ENCODE data around the gene BABAM2. TPM values are rescaled to one million over a fixed set of nuclear protein-coding genes. Genes with fewer than 3 reads are reported as not detected.

BABAM2 gene
- total RNA-seq, 1 experiment from 2014 or later = 43.5 TPM

DNA sequence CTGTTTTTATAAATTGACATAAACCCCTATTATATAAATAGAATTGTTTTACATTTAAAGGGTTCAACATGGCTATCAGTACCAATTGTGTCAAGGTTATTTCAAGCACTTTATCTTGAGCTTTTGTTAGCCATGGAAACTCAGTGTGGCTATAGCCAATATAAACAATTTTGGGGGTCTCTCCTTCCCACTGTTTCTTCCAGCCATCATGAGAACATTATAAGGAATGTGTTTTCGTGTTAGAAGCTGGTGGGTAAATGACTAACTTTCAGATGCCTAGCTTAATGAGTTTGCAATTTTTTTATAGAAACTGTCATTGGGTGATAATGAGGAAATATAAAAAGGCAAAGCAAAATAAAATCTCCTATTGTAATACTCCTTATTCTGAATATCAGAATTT is 348.7 kb downstream of the BABAM2 start:
- no peaks in the 10 kb centered on the region for H3K9me3 Mint-ChIP-seq (ENCODE audit: low read depth, unreplicated experiment)
- TF ChIP-seq CTCF (IDR thresholded peaks at IDR 0.05; ENCODE audit: unreplicated experiment) = no peak
- BruUV-seq (replicated peaks) = no TSS peak
- H3K4me3 Mint-ChIP-seq (ENCODE audit: low read depth, unreplicated experiment) = no peak overlapping the region
- H3K27me3 Mint-ChIP-seq (ENCODE audit: unreplicated experiment) = no peaks in the 10 kb centered on the region
- CTCF ChIA-PET = no interaction called here
- DNase-seq = no peak
- H3K27ac Mint-ChIP-seq (ENCODE audit: unreplicated experiment) = no peak overlapping the region
- intact Hi-C loops (cut with micrococcal nuclease; ENCODE audit: unreplicated experiment) = no loop called here
- peaks cover 7% of the 10 kb centered on the region for H3K36me3 Mint-ChIP-seq (ENCODE audit: insufficient read depth, unreplicated experiment)
- peaks cover 5% of the 10 kb centered on the region for H3K4me1 Mint-ChIP-seq (ENCODE audit: low read depth, unreplicated experiment)

DNA sequence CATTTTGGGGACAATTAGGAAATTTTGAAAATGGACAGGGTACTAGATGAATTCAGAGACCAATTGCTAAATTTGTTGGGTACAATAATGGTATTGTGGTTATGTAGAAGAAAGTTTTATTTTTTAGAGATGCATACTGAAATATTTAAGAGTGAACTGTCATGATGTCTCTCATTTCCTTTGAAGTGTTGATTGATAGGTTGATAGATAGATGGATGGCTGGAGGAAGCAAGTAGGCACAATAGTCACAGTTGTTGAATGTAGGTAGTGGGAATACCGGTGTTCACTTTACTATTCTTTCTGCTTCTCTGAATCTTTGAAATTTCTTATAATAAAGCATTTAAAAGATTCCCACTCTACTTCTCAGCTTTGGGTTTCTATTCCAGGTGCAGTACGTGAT is 350.4 kb downstream of the BABAM2 start:
- peaks cover 7% of the 10 kb centered on the region for H3K36me3 Mint-ChIP-seq (ENCODE audit: insufficient read depth, unreplicated experiment)
- no peaks in the 10 kb centered on the region for H3K9me3 Mint-ChIP-seq (ENCODE audit: low read depth, unreplicated experiment)
- no peak overlapping the region for H3K4me3 Mint-ChIP-seq (ENCODE audit: low read depth, unreplicated experiment)
- intact Hi-C loops (cut with micrococcal nuclease; ENCODE audit: unreplicated experiment) = no loop called here
- no peak for TF ChIP-seq CTCF (IDR thresholded peaks at IDR 0.05; ENCODE audit: unreplicated experiment)
- no TSS peak for BruUV-seq (replicated peaks)
- CTCF ChIA-PET = no interaction called here
- H3K27me3 Mint-ChIP-seq (ENCODE audit: unreplicated experiment) = no peaks in the 10 kb centered on the region
- no peaks in the 10 kb centered on the region for H3K4me1 Mint-ChIP-seq (ENCODE audit: low read depth, unreplicated experiment)
- no peak for DNase-seq
- no peak overlapping the region for H3K27ac Mint-ChIP-seq (ENCODE audit: unreplicated experiment)

DNA sequence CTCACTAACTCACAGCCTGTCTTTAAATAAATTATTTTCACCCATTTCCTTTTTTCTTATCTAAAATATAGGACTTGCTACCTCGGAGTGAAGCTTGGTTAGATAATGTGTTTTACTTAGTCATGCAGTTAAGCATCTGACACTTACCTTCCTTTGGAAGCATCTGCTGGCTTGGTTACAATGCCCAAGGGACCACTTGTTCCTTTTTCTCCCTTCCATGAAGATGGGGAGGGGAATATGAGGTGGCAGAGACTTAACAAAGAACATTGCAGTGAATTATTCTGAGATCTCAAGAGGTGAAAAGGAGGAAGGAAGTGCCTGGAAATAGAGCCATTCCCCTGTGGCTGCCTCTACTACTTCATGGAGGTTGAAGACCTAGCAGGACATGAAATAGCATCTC is 356.8 kb downstream of the BABAM2 start:
- H3K36me3 Mint-ChIP-seq (ENCODE audit: insufficient read depth, unreplicated experiment) = no peaks in the 10 kb centered on the region
- H3K27me3 Mint-ChIP-seq (ENCODE audit: unreplicated experiment) = no peaks in the 10 kb centered on the region
- no peaks in the 10 kb centered on the region for H3K4me1 Mint-ChIP-seq (ENCODE audit: low read depth, unreplicated experiment)
- H3K27ac Mint-ChIP-seq (ENCODE audit: unreplicated experiment) = no peak overlapping the region
- no peak for DNase-seq
- intact Hi-C loops (cut with micrococcal nuclease; ENCODE audit: unreplicated experiment) = no loop called here
- no peaks in the 10 kb centered on the region for H3K9me3 Mint-ChIP-seq (ENCODE audit: low read depth, unreplicated experiment)
- BruUV-seq (replicated peaks) = no TSS peak
- CTCF ChIA-PET = no interaction called here
- H3K4me3 Mint-ChIP-seq (ENCODE audit: low read depth, unreplicated experiment) = no peak overlapping the region
- no peak for TF ChIP-seq CTCF (IDR thresholded peaks at IDR 0.05; ENCODE audit: unreplicated experiment)

DNA sequence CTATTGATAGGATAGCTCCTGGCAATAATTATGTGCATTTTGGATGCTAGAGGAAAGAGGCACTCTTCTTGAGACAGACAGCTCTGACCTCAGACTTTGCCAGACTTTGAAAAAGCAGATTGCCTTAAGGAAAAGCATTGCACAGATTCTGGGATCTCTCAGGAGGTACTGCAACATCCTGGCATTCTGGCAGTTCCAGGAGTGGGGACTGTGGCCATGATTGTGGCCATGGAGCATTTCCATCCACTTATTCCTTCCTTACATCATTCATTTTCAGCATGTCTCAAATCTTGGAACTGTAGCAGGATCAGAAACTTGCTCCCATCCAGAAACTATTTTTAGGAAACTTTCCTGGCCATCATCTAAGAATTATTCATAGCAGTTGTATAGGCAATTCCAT is 357.2 kb downstream of the BABAM2 start:
- intact Hi-C loops (cut with micrococcal nuclease; ENCODE audit: unreplicated experiment) = no loop called here
- Mint-ChIP-seq H3K27ac (ENCODE audit: unreplicated experiment) (no peak overlapping the region), H3K4me3 (ENCODE audit: low read depth, unreplicated experiment) (no peak overlapping the region), H3K27me3 (ENCODE audit: unreplicated experiment) (no peaks in the 10 kb centered on the region), H3K9me3 (ENCODE audit: low read depth, unreplicated experiment) (no peaks in the 10 kb centered on the region), H3K36me3 (ENCODE audit: insufficient read depth, unreplicated experiment) (no peaks in the 10 kb centered on the region), H3K4me1 (ENCODE audit: low read depth, unreplicated experiment) (no peaks in the 10 kb centered on the region)
- CTCF ChIA-PET = no interaction called here
- no TSS peak for BruUV-seq (replicated peaks)
- no peak for DNase-seq
- TF ChIP-seq CTCF (IDR thresholded peaks at IDR 0.05; ENCODE audit: unreplicated experiment) = no peak

- TF ChIP-seq CTCF (IDR thresholded peaks at IDR 0.05; ENCODE audit: unreplicated experiment) = no peak
- no peaks in the 10 kb centered on the region for H3K4me1 Mint-ChIP-seq (ENCODE audit: low read depth, unreplicated experiment)
- intact Hi-C loops (cut with micrococcal nuclease; ENCODE audit: unreplicated experiment) = no loop called here
- CTCF ChIA-PET = no interaction called here
- BruUV-seq (replicated peaks) = no TSS peak
- H3K36me3 Mint-ChIP-seq (ENCODE audit: insufficient read depth, unreplicated experiment) = no peaks in the 10 kb centered on the region
- H3K27ac Mint-ChIP-seq (ENCODE audit: unreplicated experiment) = no peak overlapping the region
- DNase-seq = no peak
- no peaks in the 10 kb centered on the region for H3K27me3 Mint-ChIP-seq (ENCODE audit: unreplicated experiment)
- no peaks in the 10 kb centered on the region for H3K9me3 Mint-ChIP-seq (ENCODE audit: low read depth, unreplicated experiment)
- no peak overlapping the region for H3K4me3 Mint-ChIP-seq (ENCODE audit: low read depth, unreplicated experiment)
Observed at GRCh38 chr2:28248511-28248910, 358.0 kb downstream of the BABAM2 start.
